ENCODE results near the gene CACNA1F.

CACNA1F gene

GRCh38 chrX:49220100-49220499 is 13.0 kb downstream of the CACNA1F start:
- H3K27me3 ChIP-seq (ENCODE audit: control insufficient read depth, insufficient read depth, low read length), result no peaks in the 10 kb centered on the region
- H3K9ac ChIP-seq (ENCODE audit: low read length), result no peak overlapping the region
- H3K36me3 ChIP-seq (ENCODE audit: control insufficient read depth, insufficient read depth, low read length), result no peaks in the 10 kb centered on the region
- no peaks in the 10 kb centered on the region for H3K4me1 ChIP-seq (ENCODE audit: control insufficient read depth, insufficient read depth, low read length)
- H3K4me3 ChIP-seq (ENCODE audit: low read length), result no peak overlapping the region
- no peaks in the 10 kb centered on the region for H3K9me3 ChIP-seq (ENCODE audit: control insufficient read depth, low read length)

GRCh38 chrX:49214996-49215526 is 18.1 kb downstream of the CACNA1F start:
- Histone ChIP-seq H3K4me3 (ENCODE audit: low read length) (no peak overlapping the region), H3K9me3 (ENCODE audit: control insufficient read depth, low read length) (no peaks in the 10 kb centered on the region), H3K9ac (ENCODE audit: low read length) (no peak overlapping the region), H3K27me3 (ENCODE audit: control insufficient read depth, insufficient read depth, low read length) (no peaks in the 10 kb centered on the region), H3K4me1 (ENCODE audit: control insufficient read depth, insufficient read depth, low read length) (no peaks in the 10 kb centered on the region), H3K36me3 (ENCODE audit: control insufficient read depth, insufficient read depth, low read length) (no peaks in the 10 kb centered on the region)

- Histone ChIP-seq H3K9me3 (ENCODE audit: control insufficient read depth, low read length) (no peaks in the 10 kb centered on the region), H3K9ac (ENCODE audit: low read length) (no peak overlapping the region), H3K4me3 (ENCODE audit: low read length) (no peak overlapping the region), H3K4me1 (ENCODE audit: control insufficient read depth, insufficient read depth, low read length) (no peaks in the 10 kb centered on the region), H3K36me3 (ENCODE audit: control insufficient read depth, insufficient read depth, low read length) (no peaks in the 10 kb centered on the region), H3K27me3 (ENCODE audit: control insufficient read depth, insufficient read depth, low read length) (no peaks in the 10 kb centered on the region)
These were observed 18.7 kb downstream of the CACNA1F start for GRCh38 chrX:49214416-49214815.

- no peaks in the 10 kb centered on the region for H3K9me3 ChIP-seq (ENCODE audit: control insufficient read depth, low read length)
- H3K4me3 ChIP-seq (ENCODE audit: low read length), result no peak overlapping the region
- H3K36me3 ChIP-seq (ENCODE audit: control insufficient read depth, insufficient read depth, low read length), result no peaks in the 10 kb centered on the region
- no peaks in the 10 kb centered on the region for H3K27me3 ChIP-seq (ENCODE audit: control insufficient read depth, insufficient read depth, low read length)
- no peak overlapping the region for H3K9ac ChIP-seq (ENCODE audit: low read length)
- no peaks in the 10 kb centered on the region for H3K4me1 ChIP-seq (ENCODE audit: control insufficient read depth, insufficient read depth, low read length)
These were observed 20.3 kb downstream of the CACNA1F start for GRCh38 chrX:49212861-49213260.

- no peaks in the 10 kb centered on the region for H3K9me3 ChIP-seq (ENCODE audit: control insufficient read depth, low read length)
- H3K27me3 ChIP-seq (ENCODE audit: control insufficient read depth, insufficient read depth, low read length), result no peaks in the 10 kb centered on the region
- H3K36me3 ChIP-seq (ENCODE audit: control insufficient read depth, insufficient read depth, low read length), result no peaks in the 10 kb centered on the region
These were observed 20.9 kb downstream of the CACNA1F start for GRCh38 chrX:49212209-49212608.

GRCh38 chrX:49211074-49211473 is 22.1 kb downstream of the CACNA1F start:
- no peak overlapping the region for H3K9ac ChIP-seq (ENCODE audit: low read length)
- H3K36me3 ChIP-seq (ENCODE audit: control insufficient read depth, insufficient read depth, low read length), result no peaks in the 10 kb centered on the region
- no peaks in the 10 kb centered on the region for H3K27me3 ChIP-seq (ENCODE audit: control insufficient read depth, insufficient read depth, low read length)
- H3K4me1 ChIP-seq (ENCODE audit: control insufficient read depth, insufficient read depth, low read length), result no peaks in the 10 kb centered on the region
- no peak overlapping the region for H3K4me3 ChIP-seq (ENCODE audit: low read length)
- H3K9me3 ChIP-seq (ENCODE audit: control insufficient read depth, low read length), result no peaks in the 10 kb centered on the region

More at GRCh38 chrX:49212209-49212608, 20.9 kb downstream of the CACNA1F start:
- Histone ChIP-seq H3K9ac (ENCODE audit: low read length) (no peak overlapping the region), H3K4me1 (ENCODE audit: control insufficient read depth, insufficient read depth, low read length) (no peaks in the 10 kb centered on the region), H3K4me3 (ENCODE audit: low read length) (no peak overlapping the region)

GRCh38 chrX:49210406-49210805 is 22.7 kb downstream of the CACNA1F start:
- no peaks in the 10 kb centered on the region for H3K36me3 ChIP-seq (ENCODE audit: control insufficient read depth, insufficient read depth, low read length)
- H3K9ac ChIP-seq (ENCODE audit: low read length), result no peak overlapping the region
- no peak overlapping the region for H3K4me3 ChIP-seq (ENCODE audit: low read length)
- no peaks in the 10 kb centered on the region for H3K4me1 ChIP-seq (ENCODE audit: control insufficient read depth, insufficient read depth, low read length)
- no peaks in the 10 kb centered on the region for H3K27me3 ChIP-seq (ENCODE audit: control insufficient read depth, insufficient read depth, low read length)
- H3K9me3 ChIP-seq (ENCODE audit: control insufficient read depth, low read length), result no peaks in the 10 kb centered on the region

GRCh38 chrX:49209434-49210251 is 23.5 kb downstream of the CACNA1F start:
- no peaks in the 10 kb centered on the region for H3K36me3 ChIP-seq (ENCODE audit: control insufficient read depth, insufficient read depth, low read length)
- no peaks in the 10 kb centered on the region for H3K9me3 ChIP-seq (ENCODE audit: control insufficient read depth, low read length)
- no peaks in the 10 kb centered on the region for H3K4me1 ChIP-seq (ENCODE audit: control insufficient read depth, insufficient read depth, low read length)
- no peaks in the 10 kb centered on the region for H3K27me3 ChIP-seq (ENCODE audit: control insufficient read depth, insufficient read depth, low read length)
- H3K4me3 ChIP-seq (ENCODE audit: low read length), result no peak overlapping the region
- no peak overlapping the region for H3K9ac ChIP-seq (ENCODE audit: low read length)

GRCh38 chrX:49208399-49208798 is 24.7 kb downstream of the CACNA1F start:
- no peak overlapping the region for H3K4me3 ChIP-seq (ENCODE audit: low read length)

GRCh38 chrX:49206543-49206942 is 26.6 kb downstream of the CACNA1F start:
- Histone ChIP-seq H3K4me3 (ENCODE audit: low read length) (no peak overlapping the region), H3K9me3 (ENCODE audit: control insufficient read depth, low read length) (no peaks in the 10 kb centered on the region), H3K36me3 (ENCODE audit: control insufficient read depth, insufficient read depth, low read length) (no peaks in the 10 kb centered on the region), H3K27me3 (ENCODE audit: control insufficient read depth, insufficient read depth, low read length) (no peaks in the 10 kb centered on the region), H3K9ac (ENCODE audit: low read length) (no peak overlapping the region), H3K4me1 (ENCODE audit: control insufficient read depth, insufficient read depth, low read length) (no peaks in the 10 kb centered on the region)

More at GRCh38 chrX:49208399-49208798, 24.7 kb downstream of the CACNA1F start:
- no peaks in the 10 kb centered on the region for H3K9me3 ChIP-seq (ENCODE audit: control insufficient read depth, low read length)
- H3K36me3 ChIP-seq (ENCODE audit: control insufficient read depth, insufficient read depth, low read length), result no peaks in the 10 kb centered on the region
- no peaks in the 10 kb centered on the region for H3K27me3 ChIP-seq (ENCODE audit: control insufficient read depth, insufficient read depth, low read length)
- H3K4me1 ChIP-seq (ENCODE audit: control insufficient read depth, insufficient read depth, low read length), result no peaks in the 10 kb centered on the region
- no peak overlapping the region for H3K9ac ChIP-seq (ENCODE audit: low read length)

GRCh38 chrX:49205443-49205842 is 27.7 kb downstream of the CACNA1F start:
- Histone ChIP-seq H3K36me3 (ENCODE audit: control insufficient read depth, insufficient read depth, low read length) (no peaks in the 10 kb centered on the region), H3K9ac (ENCODE audit: low read length) (no peak overlapping the region), H3K9me3 (ENCODE audit: control insufficient read depth, low read length) (no peaks in the 10 kb centered on the region), H3K4me3 (ENCODE audit: low read length) (no peak overlapping the region), H3K4me1 (ENCODE audit: control insufficient read depth, insufficient read depth, low read length) (no peaks in the 10 kb centered on the region), H3K27me3 (ENCODE audit: control insufficient read depth, insufficient read depth, low read length) (no peaks in the 10 kb centered on the region)

- Histone ChIP-seq H3K36me3 (ENCODE audit: control insufficient read depth, insufficient read depth, low read length) (no peaks in the 10 kb centered on the region), H3K9ac (ENCODE audit: low read length) (no peak overlapping the region), H3K4me3 (ENCODE audit: low read length) (no peak overlapping the region), H3K27me3 (ENCODE audit: control insufficient read depth, insufficient read depth, low read length) (no peaks in the 10 kb centered on the region), H3K9me3 (ENCODE audit: control insufficient read depth, low read length) (no peaks in the 10 kb centered on the region), H3K4me1 (ENCODE audit: control insufficient read depth, insufficient read depth, low read length) (no peaks in the 10 kb centered on the region)
These were observed 28.4 kb downstream of the CACNA1F start for GRCh38 chrX:49204709-49205108.

Data from mucosa of stomach (tissue), 1 donor.